Ovary (tissue), 3 donors: Measurements from ENCODE around the gene COX10.

ENCODE experiments used
- CTCF ChIP-seq, 3 donors: fragments of 450-650 bp in 2 of 3; fragments of 200-600 bp in 1 of 3; IDR thresholded peaks; one replicate each; pipeline versions ENCODE4 v1.5.1 to v1.8.0; 2016 to 2022; ENCODE audit warnings: antibody characterized with exemption in 3 of 3, mild to moderate bottlenecking in 1 of 3
- EP300 ChIP-seq: sonication (generic); formaldehyde crosslinking; IDR thresholded peaks from one replicate; pipeline ENCODE4 v1.6.1; 2017; ENCODE audit warnings: antibody characterized with exemption
- POLR2A ChIP-seq: fragments of 450-650 bp; IDR thresholded peaks from one replicate; pipeline ENCODE4 v1.6.1; 2017; ENCODE audit warnings: antibody characterized with exemption, mild to moderate bottlenecking, moderate library complexity
- donor health status: DM: no; HTN: no; CAD: no.

GRCh38 chr17:14112407-14112806 is 43.1 kb downstream of the COX10 start:
- no peak for TF ChIP-seq CTCF (IDR thresholded peaks at IDR 0.05)
- TF ChIP-seq EP300 = no peak
- TF ChIP-seq POLR2A = no peak
